Muscle layer of duodenum (tissue), 2 donors: ENCODE data around the gene EIF4E2.
"Not testable (repeated sequence)": the region's sequence is repeated elsewhere in the genome, so short reads cannot be mapped to it uniquely, and the experiment has no call there.

Experiments used
- H3K27ac ChIP-seq: one replicate; pipeline ENCODE4 v1.7.0; 2013; ENCODE audit warnings: mild to moderate bottlenecking, low read length
- H3K27me3 ChIP-seq: one replicate; pipeline ENCODE4 v1.7.0; 2013; ENCODE audit warnings: low read depth, mild to moderate bottlenecking, control low read depth, low read length
- H3K36me3 ChIP-seq, 2 donors: one replicate each; pipeline ENCODE4 v1.7.0; 2013; ENCODE audit warnings: low read length in 2 of 2, control low read depth in 1 of 2, mild to moderate bottlenecking in 1 of 2; ENCODE audit not compliant: insufficient read depth in 2 of 2, control insufficient read depth in 1 of 2
- H3K4me1 ChIP-seq, 2 donors: one replicate each; pipeline ENCODE4 v1.7.0; 2013; ENCODE audit warnings: low read length in 2 of 2, mild to moderate bottlenecking in 2 of 2, control low read depth in 1 of 2, moderate library complexity in 1 of 2; ENCODE audit not compliant: insufficient read depth in 2 of 2, control insufficient read depth in 1 of 2
- H3K4me3 ChIP-seq, 2 donors: one replicate each; pipeline ENCODE4 v1.7.0; 2013; ENCODE audit warnings: low read length in 2 of 2, low read depth in 1 of 2, mild to moderate bottlenecking in 1 of 2
- H3K9me3 ChIP-seq, 2 donors: one replicate each; pipeline ENCODE4 v1.7.0; 2013; ENCODE audit warnings: low read length in 2 of 2, control low read depth in 1 of 2, mild to moderate bottlenecking in 1 of 2; ENCODE audit not compliant: control insufficient read depth in 1 of 2
- donor health status: healthy.

Gene EIF4E2

DNA sequence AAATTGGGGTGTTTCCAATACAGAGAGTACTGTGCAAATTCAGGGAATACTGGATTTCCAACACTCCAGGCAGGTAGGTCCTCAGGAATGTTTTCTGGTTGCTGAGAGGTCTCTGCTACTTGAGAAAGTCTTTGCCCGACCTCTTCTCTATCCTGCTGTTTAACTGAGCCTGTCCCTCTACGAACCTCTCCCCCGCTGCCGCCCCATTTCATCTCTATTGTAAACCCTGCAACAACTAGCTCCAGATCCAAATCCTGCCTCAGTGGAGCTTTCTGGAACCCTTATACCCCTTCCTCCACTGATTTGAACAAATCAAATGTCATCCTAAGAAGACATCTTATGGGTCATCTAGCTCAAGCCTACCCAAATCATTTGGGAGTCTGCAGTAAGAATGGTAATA lies 1.3 kb downstream of the EIF4E2 start:
- Histone ChIP-seq H3K4me1 (peaks cover 0 to 23% of the 10 kb centered on the region in 2 donors), H3K36me3 (peaks cover 10 to 11% of the 10 kb centered on the region in 2 donors), H3K27me3 (no peaks in the 10 kb centered on the region), H3K27ac (no peak overlapping the region), H3K4me3 (peak overlapping the region; percentile 87 to 88), H3K9me3 (no peaks in the 10 kb centered on the region)

- peaks cover 29 to 38% of the 10 kb centered on the region in 2 donors for H3K36me3 ChIP-seq
- no peak overlapping the region for H3K27ac ChIP-seq
- H3K9me3 ChIP-seq, result no peaks in the 10 kb centered on the region
- H3K27me3 ChIP-seq, result no peaks in the 10 kb centered on the region
- H3K4me1 ChIP-seq, result peaks cover 0 to 14% of the 10 kb centered on the region in 2 donors
- no peak overlapping the region for H3K4me3 ChIP-seq
Observed at GRCh38 chr2:232556426-232556825, 5.9 kb downstream of the EIF4E2 start.

- no peaks in the 10 kb centered on the region for H3K27me3 ChIP-seq
- H3K4me3 ChIP-seq, result no peak overlapping the region
- H3K36me3 ChIP-seq, result peaks cover 51 to 77% of the 10 kb centered on the region in 2 donors
- no peaks in the 10 kb centered on the region for H3K9me3 ChIP-seq
- H3K27ac ChIP-seq, result no peak overlapping the region
- H3K4me1 ChIP-seq, result no peaks in the 10 kb centered on the region
Observed at GRCh38 chr2:232562515-232563151, 12.1 kb downstream of the EIF4E2 start.

- no peaks in the 10 kb centered on the region for H3K27me3 ChIP-seq
- H3K4me3 ChIP-seq, result no peak overlapping the region
- no peaks in the 10 kb centered on the region for H3K9me3 ChIP-seq
- no peak overlapping the region for H3K27ac ChIP-seq
- H3K4me1 ChIP-seq, result no peaks in the 10 kb centered on the region
- H3K36me3 ChIP-seq, result peaks cover 56 to 83% of the 10 kb centered on the region in 2 donors
Observed at GRCh38 chr2:232563580-232563979, 13.1 kb downstream of the EIF4E2 start.

- Histone ChIP-seq H3K4me1 (peaks cover 0 to 3% of the 10 kb centered on the region in 2 donors), H3K27ac (no peak overlapping the region), H3K36me3 (peaks cover 65 to 88% of the 10 kb centered on the region in 2 donors), H3K9me3 (no peaks in the 10 kb centered on the region), H3K4me3 (no peak overlapping the region), H3K27me3 (no peaks in the 10 kb centered on the region)
Observed at GRCh38 chr2:232567721-232568120, 17.2 kb downstream of the EIF4E2 start.

DNA sequence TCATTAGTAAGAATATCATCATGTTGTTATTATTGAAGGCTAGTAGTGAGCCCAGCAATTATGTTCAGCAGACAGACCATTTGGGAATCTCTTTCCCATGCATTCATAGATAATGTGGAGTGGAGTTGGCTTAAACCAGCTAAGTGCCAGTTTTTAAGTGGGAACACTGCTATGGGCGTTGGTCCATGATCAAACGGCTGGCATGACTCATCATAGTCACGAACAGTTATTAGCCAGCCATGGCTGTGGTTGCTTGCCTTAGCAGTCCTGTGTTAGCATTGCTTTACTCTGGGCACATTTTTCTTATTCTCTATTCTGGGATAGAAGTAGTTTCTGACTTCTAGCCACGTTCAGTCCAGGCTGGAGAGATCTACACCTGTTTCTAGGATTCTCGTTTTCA lies 17.7 kb downstream of the EIF4E2 start:
- no peaks in the 10 kb centered on the region for H3K27me3 ChIP-seq
- no peaks in the 10 kb centered on the region for H3K9me3 ChIP-seq
- H3K4me3 ChIP-seq, result no peak overlapping the region
- no peak overlapping the region for H3K27ac ChIP-seq
- peaks cover 60 to 88% of the 10 kb centered on the region in 2 donors for H3K36me3 ChIP-seq
- H3K4me1 ChIP-seq, result peaks cover 0 to 3% of the 10 kb centered on the region in 2 donors

DNA sequence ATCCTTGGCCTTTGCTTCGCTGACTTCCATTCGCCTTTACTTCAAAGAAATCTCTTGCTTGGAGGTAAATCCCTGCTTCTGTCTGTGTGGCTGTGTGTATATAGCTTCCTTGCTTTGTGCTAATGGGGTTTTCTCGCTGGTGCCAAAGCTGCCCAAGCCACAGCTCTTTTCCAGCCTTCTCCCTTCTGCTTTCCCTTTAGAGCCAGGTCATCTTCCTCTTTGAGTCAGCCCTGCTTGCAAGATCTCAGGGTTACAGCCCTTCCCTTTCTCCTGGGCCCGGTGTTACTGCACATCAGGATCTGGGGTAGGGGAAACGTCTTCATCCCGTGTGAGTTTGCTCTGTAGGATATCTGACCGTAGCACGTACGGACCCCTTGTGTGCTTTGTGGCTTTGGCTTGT lies 19.1 kb downstream of the EIF4E2 start:
- H3K27ac ChIP-seq, result no peak overlapping the region
- peaks cover 60 to 91% of the 10 kb centered on the region in 2 donors for H3K36me3 ChIP-seq
- no peaks in the 10 kb centered on the region for H3K9me3 ChIP-seq
- no peak overlapping the region for H3K4me3 ChIP-seq
- H3K4me1 ChIP-seq, result peaks cover 0 to 3% of the 10 kb centered on the region in 2 donors
- no peaks in the 10 kb centered on the region for H3K27me3 ChIP-seq

- not testable (repeated sequence) for H3K4me3 ChIP-seq, H3K4me1 ChIP-seq, H3K27ac ChIP-seq, H3K9me3 ChIP-seq, H3K27me3 ChIP-seq
- H3K36me3 ChIP-seq, result peaks cover 57 to 87% of the 10 kb centered on the region in 2 donors
Observed at GRCh38 chr2:232570481-232570880, 20.0 kb downstream of the EIF4E2 start.

- H3K4me1 ChIP-seq, result peaks cover 0 to 3% of the 10 kb centered on the region in 2 donors
- no peak overlapping the region for H3K27ac ChIP-seq
- H3K27me3 ChIP-seq, result no peaks in the 10 kb centered on the region
- no peak overlapping the region for H3K4me3 ChIP-seq
- H3K9me3 ChIP-seq, result no peaks in the 10 kb centered on the region
- peaks cover 55 to 84% of the 10 kb centered on the region in 2 donors for H3K36me3 ChIP-seq
Observed at GRCh38 chr2:232571026-232571474, 20.6 kb downstream of the EIF4E2 start.

DNA sequence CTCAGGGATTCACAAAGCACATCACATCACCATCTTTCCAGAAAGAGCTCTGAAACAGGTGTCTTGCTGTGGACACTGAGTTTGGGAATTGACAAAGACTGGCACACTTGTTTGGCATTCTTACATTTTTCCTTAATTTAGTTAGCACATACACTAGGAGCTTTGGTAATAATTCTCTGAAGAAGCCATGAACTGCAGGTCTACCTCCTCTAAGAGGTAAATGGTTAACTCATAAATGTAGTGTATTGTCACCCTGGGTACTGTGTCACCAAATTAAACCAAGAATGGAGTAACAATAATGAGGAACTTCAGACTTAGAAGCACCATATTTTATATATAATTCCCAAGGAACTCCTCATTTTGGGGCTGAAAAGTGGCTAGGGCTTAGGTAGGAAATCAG lies 22.6 kb downstream of the EIF4E2 start:
- H3K9me3 ChIP-seq, result no peaks in the 10 kb centered on the region
- no peaks in the 10 kb centered on the region for H3K27me3 ChIP-seq
- H3K36me3 ChIP-seq, result peaks cover 36 to 73% of the 10 kb centered on the region in 2 donors
- H3K4me1 ChIP-seq, result peaks cover 0 to 3% of the 10 kb centered on the region in 2 donors
- no peak overlapping the region for H3K4me3 ChIP-seq
- H3K27ac ChIP-seq, result no peak overlapping the region

DNA sequence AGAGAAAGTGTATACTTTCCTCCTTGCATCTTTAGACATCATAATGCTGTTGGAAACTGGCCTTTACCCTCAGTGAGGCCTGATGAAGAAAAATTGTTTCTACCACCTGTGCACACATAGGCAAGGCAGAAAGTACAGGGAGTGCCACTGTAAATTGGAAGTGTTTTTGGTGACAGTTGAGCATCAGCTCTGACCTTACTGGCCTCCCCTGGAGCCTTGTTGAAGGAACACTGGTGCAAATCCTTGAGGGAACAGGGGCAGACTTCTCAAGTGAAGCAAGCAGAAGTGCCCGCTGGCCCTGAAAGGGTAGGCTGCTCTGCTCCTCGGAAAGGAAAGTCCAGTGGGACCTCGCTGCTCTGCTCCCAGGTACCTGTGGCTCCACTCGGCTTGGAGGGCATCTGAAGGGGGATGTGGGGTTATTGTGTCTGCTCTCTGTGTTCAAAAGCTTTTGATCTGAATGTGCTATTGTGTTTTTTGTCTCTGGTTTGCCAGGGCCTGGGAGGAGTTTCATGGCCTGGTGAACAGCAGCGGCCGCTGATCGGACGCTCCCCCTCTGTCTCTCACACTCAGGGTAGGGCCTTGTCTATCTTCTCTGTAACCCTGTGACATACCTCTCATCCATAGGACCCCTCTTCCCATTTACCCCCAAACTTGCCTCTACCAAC lies 23.4 kb downstream of the EIF4E2 start:
- H3K4me3 ChIP-seq, result no peak overlapping the region
- no peaks in the 10 kb centered on the region for H3K9me3 ChIP-seq
- peaks cover 0 to 3% of the 10 kb centered on the region in 2 donors for H3K4me1 ChIP-seq
- no peak overlapping the region for H3K27ac ChIP-seq
- H3K36me3 ChIP-seq, result peaks cover 28 to 64% of the 10 kb centered on the region in 2 donors
- H3K27me3 ChIP-seq, result no peaks in the 10 kb centered on the region
